ENCODE results near the gene E2F1. TPM values are rescaled to one million over a fixed set of nuclear protein-coding genes. Genes with fewer than 3 reads are reported as not detected.
A peak's percentile ranks its signal among the peaks of the same experiment; 100 is the strongest.

Gene E2F1
- total and polyA plus RNA-seq, 4 donors = 3.4 to 11.4 (median 10.3) TPM

- no peak overlapping the region for H3K4me3 ChIP-seq (ENCODE audit: low read depth, low read length)
These were observed 32.1 kb downstream of the E2F1 start for GRCh38 chr20:33653900-33654596.

GRCh38 chr20:33653218-33653899 lies 32.8 kb downstream of the E2F1 start:
- no peaks in the 10 kb centered on the region for H3K27me3 ChIP-seq (ENCODE audit: control insufficient read depth, insufficient read depth, low read length)
- H3K4me1 ChIP-seq (ENCODE audit: control insufficient read depth, insufficient read depth, low read length) = peaks cover 13% of the 10 kb centered on the region
- no peak overlapping the region for H3K27ac ChIP-seq (ENCODE audit: low read depth, low read length)
- H3K9me3 ChIP-seq (ENCODE audit: control insufficient read depth, insufficient read depth, low read length) = no peaks in the 10 kb centered on the region
- 58% methylated on average over 15 of the region's 16 CpGs for WGBS (ENCODE audit: insufficient coverage)
- H3K4me3 ChIP-seq (ENCODE audit: low read depth, low read length) = no peak overlapping the region
- peak in 2 of 6 donors; percentile 86 to 89 for DNase-seq (ENCODE audit: low read depth in 4 of 6, low spot score in 6 of 6)
- peaks cover 40% of the 10 kb centered on the region for H3K36me3 ChIP-seq (ENCODE audit: control insufficient read depth, insufficient read depth, low read length)

More at GRCh38 chr20:33653900-33654596, 32.1 kb downstream of the E2F1 start:
- peaks cover 12% of the 10 kb centered on the region for H3K4me1 ChIP-seq (ENCODE audit: control insufficient read depth, insufficient read depth, low read length)
- DNase-seq (ENCODE audit: low read depth in 4 of 6, low spot score in 6 of 6) = no peak
- WGBS (ENCODE audit: insufficient coverage) = 84% methylated on average over 11 of the region's 11 CpGs
- H3K9me3 ChIP-seq (ENCODE audit: control insufficient read depth, insufficient read depth, low read length) = no peaks in the 10 kb centered on the region
- H3K27ac ChIP-seq (ENCODE audit: low read depth, low read length) = no peak overlapping the region
- H3K27me3 ChIP-seq (ENCODE audit: control insufficient read depth, insufficient read depth, low read length) = no peaks in the 10 kb centered on the region
- H3K36me3 ChIP-seq (ENCODE audit: control insufficient read depth, insufficient read depth, low read length) = peaks cover 43% of the 10 kb centered on the region

- peak in 1 of 6 donors; percentile 1 for DNase-seq (ENCODE audit: low read depth in 4 of 6, low spot score in 6 of 6)
- peaks cover 13% of the 10 kb centered on the region for H3K4me1 ChIP-seq (ENCODE audit: control insufficient read depth, insufficient read depth, low read length)
- no peaks in the 10 kb centered on the region for H3K9me3 ChIP-seq (ENCODE audit: control insufficient read depth, insufficient read depth, low read length)
- H3K27ac ChIP-seq (ENCODE audit: low read depth, low read length) = no peak overlapping the region
- H3K36me3 ChIP-seq (ENCODE audit: control insufficient read depth, insufficient read depth, low read length) = peaks cover 28% of the 10 kb centered on the region
- no peaks in the 10 kb centered on the region for H3K27me3 ChIP-seq (ENCODE audit: control insufficient read depth, insufficient read depth, low read length)
- 95% methylated on average over 11 of the region's 13 CpGs for WGBS (ENCODE audit: insufficient coverage)
- H3K4me3 ChIP-seq (ENCODE audit: low read depth, low read length) = no peak overlapping the region
These were observed 34.6 kb downstream of the E2F1 start for GRCh38 chr20:33651562-33652048.

- peak in 2 of 6 donors; percentile 24 to 25 for DNase-seq (ENCODE audit: low read depth in 4 of 6, low spot score in 6 of 6)
- H3K4me3 ChIP-seq (ENCODE audit: low read depth, low read length) = no peak overlapping the region
- peaks cover 27% of the 10 kb centered on the region for H3K36me3 ChIP-seq (ENCODE audit: control insufficient read depth, insufficient read depth, low read length)
- H3K27ac ChIP-seq (ENCODE audit: low read depth, low read length) = no peak overlapping the region
- H3K4me1 ChIP-seq (ENCODE audit: control insufficient read depth, insufficient read depth, low read length) = peaks cover 13% of the 10 kb centered on the region
- no peaks in the 10 kb centered on the region for H3K27me3 ChIP-seq (ENCODE audit: control insufficient read depth, insufficient read depth, low read length)
- H3K9me3 ChIP-seq (ENCODE audit: control insufficient read depth, insufficient read depth, low read length) = no peaks in the 10 kb centered on the region
- WGBS (ENCODE audit: insufficient coverage) = 67% methylated on average over 2 of the region's 10 CpGs
These were observed 35.2 kb downstream of the E2F1 start for GRCh38 chr20:33650753-33651561.

- WGBS (ENCODE audit: insufficient coverage) = 80% methylated on average over 2 of the region's 11 CpGs
- H3K27me3 ChIP-seq (ENCODE audit: control insufficient read depth, insufficient read depth, low read length) = no peaks in the 10 kb centered on the region
- no peak overlapping the region for H3K27ac ChIP-seq (ENCODE audit: low read depth, low read length)
- peaks cover 13% of the 10 kb centered on the region for H3K4me1 ChIP-seq (ENCODE audit: control insufficient read depth, insufficient read depth, low read length)
- no peaks in the 10 kb centered on the region for H3K9me3 ChIP-seq (ENCODE audit: control insufficient read depth, insufficient read depth, low read length)
- no peak overlapping the region for H3K4me3 ChIP-seq (ENCODE audit: low read depth, low read length)
- DNase-seq (ENCODE audit: low read depth in 4 of 6, low spot score in 6 of 6) = no peak
- peaks cover 27% of the 10 kb centered on the region for H3K36me3 ChIP-seq (ENCODE audit: control insufficient read depth, insufficient read depth, low read length)
These were observed 36.0 kb downstream of the E2F1 start for GRCh38 chr20:33650111-33650752.

GRCh38 chr20:33649201-33649681 lies 36.9 kb downstream of the E2F1 start:
- Histone ChIP-seq H3K9me3 (ENCODE audit: control insufficient read depth, insufficient read depth, low read length) (no peaks in the 10 kb centered on the region), H3K4me1 (ENCODE audit: control insufficient read depth, insufficient read depth, low read length) (peaks cover 13% of the 10 kb centered on the region), H3K36me3 (ENCODE audit: control insufficient read depth, insufficient read depth, low read length) (peaks cover 36% of the 10 kb centered on the region), H3K27ac (ENCODE audit: low read depth, low read length) (no peak overlapping the region), H3K27me3 (ENCODE audit: control insufficient read depth, insufficient read depth, low read length) (no peaks in the 10 kb centered on the region), H3K4me3 (ENCODE audit: low read depth, low read length) (no peak overlapping the region)
- DNase-seq (ENCODE audit: low read depth in 4 of 6, low spot score in 6 of 6) = peak in 2 of 6 donors; percentile 41 to 73
- WGBS (ENCODE audit: insufficient coverage) = 47% methylated on average over 17 of the region's 19 CpGs

- Histone ChIP-seq H3K4me1 (ENCODE audit: control insufficient read depth, insufficient read depth, low read length) (peaks cover 11% of the 10 kb centered on the region), H3K27ac (ENCODE audit: low read depth, low read length) (no peak overlapping the region), H3K27me3 (ENCODE audit: control insufficient read depth, insufficient read depth, low read length) (no peaks in the 10 kb centered on the region), H3K9me3 (ENCODE audit: control insufficient read depth, insufficient read depth, low read length) (no peaks in the 10 kb centered on the region), H3K36me3 (ENCODE audit: control insufficient read depth, insufficient read depth, low read length) (peaks cover 41% of the 10 kb centered on the region), H3K4me3 (ENCODE audit: low read depth, low read length) (no peak overlapping the region)
- DNase-seq (ENCODE audit: low read depth in 4 of 6, low spot score in 6 of 6) = peak in 1 of 6 donors; percentile 1
- 89% methylated on average over 7 of the region's 14 CpGs for WGBS (ENCODE audit: insufficient coverage)
These were observed 37.7 kb downstream of the E2F1 start for GRCh38 chr20:33648396-33649004.

GRCh38 chr20:33647603-33648395 lies 38.4 kb downstream of the E2F1 start:
- no peaks in the 10 kb centered on the region for H3K27me3 ChIP-seq (ENCODE audit: control insufficient read depth, insufficient read depth, low read length)
- no peak overlapping the region for H3K27ac ChIP-seq (ENCODE audit: low read depth, low read length)
- peaks cover 6% of the 10 kb centered on the region for H3K4me1 ChIP-seq (ENCODE audit: control insufficient read depth, insufficient read depth, low read length)
- 86% methylated on average over 10 of the region's 11 CpGs for WGBS (ENCODE audit: insufficient coverage)
- peak in 1 of 6 donors; percentile 47 for DNase-seq (ENCODE audit: low read depth in 4 of 6, low spot score in 6 of 6)
- H3K9me3 ChIP-seq (ENCODE audit: control insufficient read depth, insufficient read depth, low read length) = no peaks in the 10 kb centered on the region
- peaks cover 43% of the 10 kb centered on the region for H3K36me3 ChIP-seq (ENCODE audit: control insufficient read depth, insufficient read depth, low read length)
- no peak overlapping the region for H3K4me3 ChIP-seq (ENCODE audit: low read depth, low read length)

Measured in spinal cord (tissue), 10 donors.